Measurements from ENCODE around the gene PSMA7. TPM values are rescaled to one million over a fixed set of nuclear protein-coding genes. Genes with fewer than 3 reads are reported as not detected.

Gene PSMA7
- polyA plus RNA-seq, 1 of the 3 experiments (the other 2 are of a cell fraction) = 801 TPM

GRCh38 chr20:62097881-62098407 lies 45.2 kb downstream of the PSMA7 start:
- Histone ChIP-seq H3K4me1 (ENCODE audit: control insufficient read depth in 1 of 2, insufficient read depth in 2 of 2, low read depth in 1 of 2, low read length in 1 of 2) (no peaks in the 10 kb centered on the region), H2AFZ (ENCODE audit: low read depth) (no peak overlapping the region), H3K27me3 (ENCODE audit: insufficient read depth) (no peaks in the 10 kb centered on the region), H3K9ac (no peak overlapping the region), H4K20me1 (ENCODE audit: insufficient read depth) (no peaks in the 10 kb centered on the region), H3K4me3 (ENCODE audit: low read depth in 2 of 2, low read length in 1 of 2) (no peak overlapping the region), H3K79me2 (ENCODE audit: insufficient read depth) (no peaks in the 10 kb centered on the region), H3K4me2 (no peak overlapping the region), H3F3A (replicated peaks; ENCODE audit: insufficient read depth) (no peaks in the 10 kb centered on the region), H3K27ac (ENCODE audit: low read depth in 2 of 2, low read length in 1 of 2) (no peak overlapping the region), H3K9me2 (no peaks in the 10 kb centered on the region), H3K36me3 (replicated peaks in 1 of 2; ENCODE audit: control insufficient read depth in 1 of 2, insufficient read depth in 2 of 2, low read length in 1 of 2) (no peaks in the 10 kb centered on the region), H3K9me3 (no peaks in the 10 kb centered on the region)
- WGBS (ENCODE audit: low lambda C conversion rate) = 53% methylated on average over 11 of the region's 16 CpGs
- no peak for DNase-seq
- ChIA-PET POLR2A (no interaction called here), CTCF (no interaction called here)
- no peak for TF ChIP-seq YY1 (IDR thresholded peaks at IDR 0.05; ENCODE audit: low read depth)
- TF ChIP-seq FOXJ3 (CRISPR knock-in tag; IDR thresholded peaks at IDR 0.05) = no peak
- no peak for TF ChIP-seq EP300 (IDR thresholded peaks at IDR 0.05; ENCODE audit: borderline replicate concordance in 1 of 2, low read depth in 1 of 2, low read length in 1 of 2)
- no peak for TF ChIP-seq FOSL2 (IDR thresholded peaks at IDR 0.05; ENCODE audit: borderline replicate concordance, low read depth)
- TF ChIP-seq, protein P1, sequence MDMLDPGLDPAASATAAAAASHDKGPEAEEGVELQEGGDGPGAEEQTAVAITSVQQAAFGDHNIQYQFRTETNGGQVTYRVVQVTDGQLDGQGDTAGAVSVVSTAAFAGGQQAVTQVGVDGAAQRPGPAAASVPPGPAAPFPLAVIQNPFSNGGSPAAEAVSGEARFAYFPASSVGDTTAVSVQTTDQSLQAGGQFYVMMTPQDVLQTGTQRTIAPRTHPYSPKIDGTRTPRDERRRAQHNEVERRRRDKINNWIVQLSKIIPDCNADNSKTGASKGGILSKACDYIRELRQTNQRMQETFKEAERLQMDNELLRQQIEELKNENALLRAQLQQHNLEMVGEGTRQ (IDR thresholded peaks at IDR 0.05; ENCODE audit: borderline replicate concordance, low read depth, low read length) = no peak
- TF ChIP-seq GATA2 (CRISPR knock-in tag; IDR thresholded peaks at IDR 0.05) = no peak
- TF ChIP-seq RCOR1 (IDR thresholded peaks at IDR 0.05; ENCODE audit: low read length) = no peak
- TF ChIP-seq RXRA (IDR thresholded peaks at IDR 0.05; ENCODE audit: borderline replicate concordance, low read depth) = no peak
- TF ChIP-seq CTCF (IDR thresholded peaks at IDR 0.05) = no peak
- TF ChIP-seq, protein P2, sequence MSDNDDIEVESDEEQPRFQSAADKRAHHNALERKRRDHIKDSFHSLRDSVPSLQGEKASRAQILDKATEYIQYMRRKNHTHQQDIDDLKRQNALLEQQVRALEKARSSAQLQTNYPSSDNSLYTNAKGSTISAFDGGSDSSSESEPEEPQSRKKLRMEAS (IDR thresholded peaks at IDR 0.05; ENCODE audit: low read depth) = no peak
- TF ChIP-seq SMC3 (IDR thresholded peaks at IDR 0.05; ENCODE audit: low read depth, low read length) = no peak
- TF ChIP-seq TEAD4 (IDR thresholded peaks at IDR 0.05; ENCODE audit: borderline replicate concordance, insufficient read depth) = no peak
- no peak for TF ChIP-seq NFIC (IDR thresholded peaks at IDR 0.05; ENCODE audit: borderline replicate concordance)
- TF ChIP-seq EZH2phosphoT487 (IDR thresholded peaks at IDR 0.05; ENCODE audit: borderline replicate concordance, low read depth) = no peak
- TF ChIP-seq ELF1 (IDR thresholded peaks at IDR 0.05) = no peak
